HCT116 (cell line): ENCODE measurements around the gene ELK3. TPM values are rescaled to one million over a fixed set of nuclear protein-coding genes. Genes with fewer than 3 reads are reported as not detected.
"Not testable (repeated sequence)": the region's sequence is repeated elsewhere in the genome, so short reads cannot be mapped to it uniquely, and the experiment has no call there.

Source experiments
- ATAC-seq: fragments of 200-7000 bp; cut with Tn5 transposase; 2 replicates; pipeline ENCODE4 v1.9.1; 2020; ENCODE audit warnings: mild to moderate bottlenecking, moderate library complexity
- BruUV-seq: library from RNA; stranded (reverse); fragments of 400-500 nt; replicated peaks from 2 replicates; lab custom pipeline; 2021; lab: Mats Ljungman, UMichigan
- CTCF ChIA-PET: fragments of 300-600 bp; sonication (Branson Sonifier 250); formaldehyde crosslinking; loops from one replicate; lab custom pipeline; 2021; ENCODE audit warnings: antibody characterized with exemption; lab: Charles Lee
- POLR2A ChIA-PET: fragments of 300-600, 350-600 bp; sonication (Branson Sonifier 250); formaldehyde crosslinking; loops from one replicate; lab custom pipeline; 2021; ENCODE audit warnings: antibody characterized with exemption; lab: Charles Lee
- RAD21 ChIA-PET, 2 experiments: fragments of 300-600 bp; sonication (Branson Sonifier 250); formaldehyde crosslinking; loops; one replicate each; lab custom pipeline; 2023; ENCODE audit warnings: low total read pairs in 2 of 2; ENCODE audit not compliant: uncharacterized antibody in 2 of 2, unreplicated experiment in 2 of 2, low non-redundant PET in 1 of 2; lab: Charles Lee
- DNase-seq: peaks from one replicate; pipeline ENCODE4 v3.0.0-alpha.2; 2010; ENCODE audit warnings: low read depth, low spot score
- H2AFZ ChIP-seq: fragments of 200-600 bp; shearing (Covaris generic), sonication (generic); 2 replicates; pipeline ENCODE4 v1.6.1; 2017; ENCODE audit warnings: low read depth, mixed run types, mixed read lengths, antibody characterized with exemption, low read length; ENCODE audit not compliant: poor library complexity, severe bottlenecking
- H3K27ac ChIP-seq: 2 replicates; pipeline ENCODE4 v1.5.1; 2012; ENCODE audit warnings: low read depth, low read length
- H3K27me3 ChIP-seq: fragments of 200-600 bp; sonication (generic); 2 replicates; pipeline ENCODE4 v1.6.1; 2016; ENCODE audit warnings: mixed run types, low read length, mixed read lengths; ENCODE audit not compliant: insufficient read depth
- H3K36me3 ChIP-seq, 2 experiments: fragments of 200-500 bp in 1 of 2; fragments of 200-600 bp in 1 of 2; sonication (Bioruptor generic) in 1 of 2; sonication (generic) in 1 of 2; 2 replicates each; pipeline versions ENCODE4 v1.5.1 to v1.6.1; 2014 to 2016; ENCODE audit warnings: low read length in 2 of 2, inconsistent platforms in 1 of 2, mixed read lengths in 1 of 2, mixed run types in 1 of 2; ENCODE audit not compliant: insufficient read depth in 2 of 2, control insufficient read depth in 1 of 2
- H3K4me1 ChIP-seq, 2 experiments: fragments of 200-600 bp in 1 of 2; sonication (generic) in 1 of 2; 2 replicates each; pipeline versions ENCODE4 v1.5.1 to v1.6.1; 2012 to 2017; ENCODE audit warnings: low read length in 2 of 2, inconsistent platforms in 1 of 2, mild to moderate bottlenecking in 1 of 2, mixed read lengths in 1 of 2, mixed run types in 1 of 2, moderate library complexity in 1 of 2; ENCODE audit not compliant: insufficient read depth in 2 of 2, control insufficient read depth in 1 of 2
- H3K4me2 ChIP-seq: fragments of 200-600 bp; sonication (generic); 2 replicates; pipeline ENCODE4 v1.6.1; 2017; ENCODE audit warnings: mixed run types, low read length, mixed read lengths
- H3K4me3 ChIP-seq, 2 experiments: fragments of 200-600 bp in 1 of 2; sonication (generic) in 1 of 2; replicated peaks in 1 of 2; 2 replicates each; pipeline ENCODE4 v1.5.1; 2011 to 2016; ENCODE audit warnings: low read length in 2 of 2, control low read depth in 1 of 2, low read depth in 1 of 2, mild to moderate bottlenecking in 1 of 2, mixed read lengths in 1 of 2, mixed run types in 1 of 2
- H3K79me2 ChIP-seq: fragments of 200-600 bp; sonication (generic); 2 replicates; pipeline ENCODE4 v1.6.1; 2017; ENCODE audit warnings: mild to moderate bottlenecking, mixed run types, low read length, moderate library complexity, mixed read lengths; ENCODE audit not compliant: insufficient read depth
- H3K9ac ChIP-seq: fragments of 200-600 bp; sonication (generic); 2 replicates; pipeline ENCODE4 v1.6.1; 2016; ENCODE audit warnings: low read length, mixed read lengths
- H3K9me2 ChIP-seq: fragments of 200-600 bp; sonication (generic), shearing (Covaris generic); 2 replicates; pipeline ENCODE4 v1.6.1; 2017; ENCODE audit warnings: mixed run types, mild to moderate bottlenecking, moderate library complexity; ENCODE audit not compliant: insufficient read depth
- H3K9me3 ChIP-seq, 2 experiments: fragments of 200-500 bp in 1 of 2; fragments of 200-600 bp in 1 of 2; sonication (Bioruptor generic) in 1 of 2; sonication (generic) in 1 of 2; 2 replicates each; pipeline ENCODE4 v1.6.1; 2014 to 2017; ENCODE audit warnings: low read length in 2 of 2, mixed read lengths in 2 of 2, inconsistent platforms in 1 of 2, low read depth in 1 of 2, mild to moderate bottlenecking in 1 of 2, mixed run types in 1 of 2, moderate library complexity in 1 of 2; ENCODE audit not compliant: control insufficient read depth in 1 of 2, insufficient read depth in 1 of 2
- H4K20me1 ChIP-seq: fragments of 200-600 bp; sonication (generic), shearing (Covaris generic); 2 replicates; pipeline ENCODE4 v1.6.1; 2017; ENCODE audit warnings: mixed run types, mild to moderate bottlenecking, moderate library complexity; ENCODE audit not compliant: insufficient read depth
- EGR1 ChIP-seq: IDR thresholded peaks from 2 replicates; pipeline ENCODE4 v1.6.1; 2012; ENCODE audit warnings: low read depth
- YY1 ChIP-seq: IDR thresholded peaks from 2 replicates; pipeline ENCODE4 v1.6.1; 2011; ENCODE audit warnings: low read length, low read depth, moderate library complexity, mild to moderate bottlenecking; ENCODE audit not compliant: insufficient replicate concordance; ENCODE audit errors: extremely low read depth
- intact Hi-C: fragments of 100-400 bp; cut with micrococcal nuclease; formaldehyde crosslinking; loops from 2 replicates; pipeline ENCODE4 v1.10.0; 2022
- total RNA-seq: library from RNA; stranded (reverse); gene quantifications from one replicate; pipeline ENCODE4 v1.2.1, GENCODE V29; 2021; ENCODE audit not compliant: unreplicated experiment

Gene ELK3
- total RNA-seq, 1 experiment from 2014 or later = 45.6 TPM

DNA sequence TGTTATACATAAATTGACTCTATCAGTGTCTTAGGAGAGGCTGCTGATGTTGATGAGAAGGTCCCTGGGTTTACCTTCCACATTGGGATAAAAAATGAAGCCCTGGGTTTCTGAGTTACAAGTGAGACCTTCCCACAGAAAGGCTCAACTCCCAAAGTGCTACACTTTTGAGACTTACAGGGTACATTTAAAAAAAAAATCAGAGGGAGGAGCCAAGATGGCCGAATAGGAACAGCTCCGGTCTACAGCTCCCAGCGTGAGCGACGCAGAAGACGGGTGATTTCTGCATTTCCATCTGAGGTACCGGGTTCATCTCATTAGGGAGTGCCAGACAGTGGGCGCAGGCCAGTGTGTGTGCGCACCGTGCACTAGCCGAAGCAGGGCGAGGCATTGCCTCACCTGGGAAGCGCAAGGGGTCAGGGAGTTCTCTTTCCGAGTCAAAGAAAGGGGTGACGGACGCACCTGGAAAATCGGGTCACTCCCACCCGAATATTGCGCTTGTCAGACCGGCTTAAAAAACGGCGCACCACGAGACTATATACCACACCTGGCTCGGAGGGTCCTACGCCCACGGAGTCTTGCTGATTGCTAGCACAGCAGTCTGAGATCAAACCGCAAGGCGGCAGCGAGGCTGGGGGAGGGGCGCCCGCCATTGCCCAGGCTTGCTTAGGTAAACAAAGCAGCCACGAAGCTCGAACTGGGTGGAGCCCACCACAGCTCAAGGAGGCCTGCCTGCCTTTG is 121.7 kb downstream of the ELK3 start:
- H4K20me1 ChIP-seq, CTCF ChIA-PET, H3K9me2 ChIP-seq, H3K4me1 ChIP-seq, POLR2A ChIA-PET, RAD21 ChIA-PET, H3K36me3 ChIP-seq, H3K9me3 ChIP-seq, intact Hi-C loops, H3K27me3 ChIP-seq: not testable (repeated sequence)
- Histone ChIP-seq H3K79me2 (peaks cover 19% of the 10 kb centered on the region), H3K9ac (peak overlapping the region; percentile 56), H3K4me2 (peak overlapping the region; percentile 82), H2AFZ (peak overlapping the region; percentile 52), H3K4me3 (peak overlapping the region; percentile 51 to 54), H3K27ac (peak overlapping the region; percentile 55)
- TSS peak; percentile 69 for BruUV-seq
- ATAC-seq (peak; percentile 64), DNase-seq (peak; percentile 10)
- TF ChIP-seq EGR1 (0 out of 2 replicates have a peak, but pooled peaks have one; percentile 16), YY1 (peak; percentile 56)

DNA sequence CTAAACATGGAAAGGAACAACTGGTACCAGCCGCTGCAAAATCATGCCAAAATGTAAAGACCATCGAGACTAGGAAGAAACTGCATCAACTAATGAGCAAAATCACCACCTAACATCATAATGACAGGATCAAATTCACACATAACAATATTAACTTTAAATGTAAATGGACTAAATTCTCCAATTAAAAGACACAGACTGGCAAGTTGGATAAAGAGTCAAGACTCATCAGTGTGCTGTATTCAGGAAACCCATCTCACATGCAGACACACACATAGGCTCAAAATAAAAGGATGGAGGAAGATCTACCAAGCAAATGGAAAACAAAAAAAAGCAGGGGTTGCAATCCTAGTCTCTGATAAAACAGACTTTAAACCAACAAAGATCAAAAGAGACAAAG is 123.6 kb downstream of the ELK3 start:
- ATAC-seq = not testable (repeated sequence)

More for the DNA sequence above, 123.6 kb downstream of the ELK3 start:
- H3K4me3 ChIP-seq, CTCF ChIA-PET, BruUV-seq, intact Hi-C loops, H3K9me2 ChIP-seq, H3K36me3 ChIP-seq, RAD21 ChIA-PET, H3K4me2 ChIP-seq, DNase-seq, H3K9ac ChIP-seq, POLR2A ChIA-PET, H3K9me3 ChIP-seq, H4K20me1 ChIP-seq, H3K27ac ChIP-seq, H3K4me1 ChIP-seq, H2AFZ ChIP-seq, H3K27me3 ChIP-seq: not testable (repeated sequence)
- peaks cover 15% of the 10 kb centered on the region for H3K79me2 ChIP-seq

Other genes starting within 250 kb of the ELK3 start
- 1.8 TPM for gene HAL, start 198.0 kb upstream of the ELK3 start, total RNA-seq
- gene LTA4H, start 158.8 kb upstream of the ELK3 start, total RNA-seq = 163 TPM
- gene CDK17, start 206.1 kb downstream of the ELK3 start, total RNA-seq = 21.4 TPM